Natural killer cell (primary cell): ENCODE data around the gene SLC6A12. TPM values are rescaled to one million over a fixed set of nuclear protein-coding genes. Genes with fewer than 3 reads are reported as not detected.

Experiments
- ATAC-seq, 3 donors: fragments of 150-1000 bp in 2 of 3; fragments of 200-7000 bp in 1 of 3; cut with Tn5 transposase; 1 replicate in 1 of 3; 2 replicates in 2 of 3; pipeline ENCODE4 v1.10.0; 2021; ENCODE audit warnings: mild to moderate bottlenecking in 2 of 3, moderate library complexity in 2 of 3
- DNase-seq, 2 donors: peaks; one replicate each; pipeline versions ENCODE4 v3.0.0 to v3.0.0-alpha.2; 2013 to 2021; ENCODE audit warnings: mixed read lengths in 1 of 2
- H3K27ac ChIP-seq: one replicate; pipeline ENCODE4 v1.5.1; 2013; ENCODE audit warnings: mild to moderate bottlenecking, low read length
- H3K27me3 ChIP-seq: one replicate; pipeline ENCODE4 v1.6.1; 2013; ENCODE audit warnings: low read length; ENCODE audit not compliant: control insufficient read depth, insufficient read depth
- H3K36me3 ChIP-seq: one replicate; pipeline ENCODE4 v1.6.1; 2013; ENCODE audit warnings: low read length; ENCODE audit not compliant: control insufficient read depth, insufficient read depth
- H3K4me1 ChIP-seq: one replicate; pipeline ENCODE4 v1.6.1; 2013; ENCODE audit warnings: low read length; ENCODE audit not compliant: control insufficient read depth, insufficient read depth
- H3K4me3 ChIP-seq: one replicate; pipeline ENCODE4 v1.5.1; 2013; ENCODE audit warnings: low read length
- H3K9me3 ChIP-seq: one replicate; pipeline ENCODE4 v1.6.1; 2013; ENCODE audit warnings: low read length; ENCODE audit not compliant: control insufficient read depth, insufficient read depth
- H3K27ac Mint-ChIP-seq, 2 donors: one replicate each; pipeline ENCODE4 v1.8.0; 2022; ENCODE audit warnings: mild to moderate bottlenecking in 2 of 2, mixed read lengths in 2 of 2, moderate library complexity in 1 of 2
- H3K27me3 Mint-ChIP-seq, 2 donors: one replicate each; pipeline ENCODE4 v1.8.0; 2022; ENCODE audit warnings: low read depth in 2 of 2, mixed read lengths in 2 of 2
- H3K36me3 Mint-ChIP-seq: one replicate; pipeline ENCODE4 v1.8.0; 2022; ENCODE audit warnings: mixed read lengths
- H3K4me1 Mint-ChIP-seq, 2 donors: one replicate each; pipeline ENCODE4 v1.8.0; 2022; ENCODE audit warnings: mixed read lengths in 2 of 2
- H3K4me3 Mint-ChIP-seq: one replicate; pipeline ENCODE4 v1.8.0; 2022; ENCODE audit warnings: mild to moderate bottlenecking, moderate library complexity, mixed read lengths
- H3K9me3 Mint-ChIP-seq, 2 donors: one replicate each; pipeline ENCODE4 v1.8.0; 2022; ENCODE audit warnings: mixed read lengths in 2 of 2
- CTCF ChIP-seq: fragments of 200-600 bp; IDR thresholded peaks from one replicate; pipeline ENCODE4 v1.8.0; 2022; ENCODE audit warnings: antibody characterized with exemption
- WGBS: methylation state at CpG from one replicate; pipeline ENCODE4 v1.1.7; 2013; ENCODE audit warnings: missing lambda C conversion rate; ENCODE audit not compliant: insufficient coverage; 5-methylcytosine and 5-hydroxymethylcytosine counted together
- intact Hi-C: fragments of 100-400 bp; cut with micrococcal nuclease; formaldehyde crosslinking; loops from one replicate; pipeline ENCODE4 v1.14.2; 2022
- total RNA-seq, 4 donors: library from RNA; stranded (reverse); fragments of 120-200 nt in 1 of 4; gene quantifications; one replicate each; pipeline versions ENCODE4 v1.2.3 to v1.2.4, GENCODE V29; 2013 to 2022

The SLC6A12 gene
- total RNA-seq, 3 donors from 2014 or later (not counting 1 experiment from before 2014, with no cell fraction given), result 0.54 to 0.70 TPM; not detected in 1

DNA sequence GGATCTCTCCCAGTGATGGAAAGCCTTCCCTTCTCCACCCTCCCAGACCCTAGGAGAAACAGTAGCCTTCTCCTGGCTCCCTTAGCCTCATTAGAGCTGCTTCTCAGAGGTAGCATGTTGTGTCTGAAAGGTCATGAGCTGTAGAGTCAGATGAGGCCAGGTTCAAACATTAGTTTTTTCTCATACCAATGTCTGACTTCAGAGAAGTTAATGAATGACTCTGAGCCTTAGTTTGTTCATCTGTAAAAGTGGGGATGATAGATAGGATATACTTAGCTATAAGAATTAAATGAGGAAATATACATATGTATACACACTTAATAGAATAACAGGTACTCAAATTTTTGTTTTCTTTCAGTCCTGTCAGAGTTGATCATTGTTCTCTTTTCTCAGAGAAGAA, 48.2 kb upstream of the SLC6A12 start:
- Mint-ChIP-seq H3K4me3 (no peak overlapping the region), H3K27ac (no peak overlapping the region), H3K36me3 (no peaks in the 10 kb centered on the region), H3K27me3 (peaks cover 24 to 26% of the 10 kb centered on the region in 2 donors), H3K4me1 (no peaks in the 10 kb centered on the region), H3K9me3 (no peaks in the 10 kb centered on the region)
- Histone ChIP-seq H3K4me1 (no peaks in the 10 kb centered on the region), H3K27ac (no peak overlapping the region), H3K36me3 (no peaks in the 10 kb centered on the region), H3K9me3 (no peaks in the 10 kb centered on the region), H3K4me3 (no peak overlapping the region), H3K27me3 (peaks cover 5% of the 10 kb centered on the region)
- no peak for DNase-seq
- intact Hi-C loops, result no loop called here
- ATAC-seq, result no peak
- no peak for TF ChIP-seq CTCF

GRCh38 chr12:257521-258321, 43.8 kb upstream of the SLC6A12 start:
- no peak for DNase-seq
- Mint-ChIP-seq H3K9me3 (no peaks in the 10 kb centered on the region), H3K36me3 (no peaks in the 10 kb centered on the region), H3K27ac (no peak overlapping the region), H3K27me3 (peaks cover 35 to 39% of the 10 kb centered on the region in 2 donors), H3K4me3 (no peak overlapping the region), H3K4me1 (no peaks in the 10 kb centered on the region)
- Histone ChIP-seq H3K4me3 (no peak overlapping the region), H3K27me3 (peaks cover 5% of the 10 kb centered on the region), H3K9me3 (no peaks in the 10 kb centered on the region), H3K4me1 (no peaks in the 10 kb centered on the region), H3K27ac (no peak overlapping the region), H3K36me3 (no peaks in the 10 kb centered on the region)
- no peak for ATAC-seq
- no peak for TF ChIP-seq CTCF
- WGBS, result 75% methylated on average over 14 of the region's 14 CpGs
- intact Hi-C loops, result no loop called here

DNA sequence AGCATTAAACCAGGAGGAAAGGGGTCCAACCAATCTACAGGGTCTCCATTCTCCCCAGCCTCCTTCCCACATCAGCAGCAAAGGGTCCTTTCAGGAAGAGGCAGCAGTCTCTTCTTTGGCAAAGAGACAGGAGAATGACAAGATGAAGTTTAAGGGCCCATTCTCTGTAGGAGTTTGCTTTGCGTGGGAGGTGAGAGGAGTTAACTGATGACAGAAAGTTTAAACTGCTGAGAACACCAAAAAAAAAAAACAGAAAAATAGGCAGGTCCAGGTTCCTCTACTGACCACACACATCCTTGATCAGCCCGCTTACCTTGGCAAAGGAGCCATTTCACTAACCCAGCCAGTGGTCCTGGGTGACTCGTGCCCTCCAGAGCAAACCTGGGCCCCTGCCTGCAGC, 43.0 kb upstream of the SLC6A12 start:
- H3K36me3 Mint-ChIP-seq, result no peaks in the 10 kb centered on the region
- no peak overlapping the region for H3K27ac ChIP-seq
- no peak overlapping the region for H3K27ac Mint-ChIP-seq
- no peaks in the 10 kb centered on the region for H3K36me3 ChIP-seq
- no peaks in the 10 kb centered on the region for H3K9me3 Mint-ChIP-seq
- H3K27me3 ChIP-seq, result peaks cover 5% of the 10 kb centered on the region
- DNase-seq, result no peak
- no peak for TF ChIP-seq CTCF
- H3K4me1 ChIP-seq, result no peaks in the 10 kb centered on the region
- H3K4me3 Mint-ChIP-seq, result no peak overlapping the region
- no peaks in the 10 kb centered on the region for H3K4me1 Mint-ChIP-seq
- 77% methylated on average over 3 of the region's 3 CpGs for WGBS
- intact Hi-C loops, result no loop called here
- no peaks in the 10 kb centered on the region for H3K9me3 ChIP-seq
- H3K27me3 Mint-ChIP-seq, result peaks cover 32 to 39% of the 10 kb centered on the region in 2 donors
- no peak for ATAC-seq
- no peak overlapping the region for H3K4me3 ChIP-seq

GRCh38 chr12:256225-256624, 42.3 kb upstream of the SLC6A12 start:
- intact Hi-C loops, result no loop called here

More at GRCh38 chr12:256225-256624, 42.3 kb upstream of the SLC6A12 start:
- H3K9me3 Mint-ChIP-seq, result no peaks in the 10 kb centered on the region
- DNase-seq, result no peak
- no peak overlapping the region for H3K4me3 Mint-ChIP-seq
- Histone ChIP-seq H3K4me1 (no peaks in the 10 kb centered on the region), H3K36me3 (no peaks in the 10 kb centered on the region), H3K27me3 (peaks cover 5% of the 10 kb centered on the region), H3K27ac (no peak overlapping the region), H3K9me3 (no peaks in the 10 kb centered on the region), H3K4me3 (no peak overlapping the region)
- no peak overlapping the region for H3K27ac Mint-ChIP-seq
- H3K27me3 Mint-ChIP-seq, result peaks cover 30 to 39% of the 10 kb centered on the region in 2 donors
- WGBS, result 97% methylated on average over 6 of the region's 6 CpGs
- no peaks in the 10 kb centered on the region for H3K36me3 Mint-ChIP-seq
- no peak for ATAC-seq
- TF ChIP-seq CTCF, result no peak
- no peaks in the 10 kb centered on the region for H3K4me1 Mint-ChIP-seq
